GM21529 (cell line): ENCODE measurements around the gene SORCS1.

Experiments used
- ATAC-seq: cut with Tn5 transposase; IDR thresholded peaks from one replicate; pipeline ENCODE4 v1.9.1; 2021; ENCODE audit not compliant: unreplicated experiment

SORCS1 gene

DNA sequence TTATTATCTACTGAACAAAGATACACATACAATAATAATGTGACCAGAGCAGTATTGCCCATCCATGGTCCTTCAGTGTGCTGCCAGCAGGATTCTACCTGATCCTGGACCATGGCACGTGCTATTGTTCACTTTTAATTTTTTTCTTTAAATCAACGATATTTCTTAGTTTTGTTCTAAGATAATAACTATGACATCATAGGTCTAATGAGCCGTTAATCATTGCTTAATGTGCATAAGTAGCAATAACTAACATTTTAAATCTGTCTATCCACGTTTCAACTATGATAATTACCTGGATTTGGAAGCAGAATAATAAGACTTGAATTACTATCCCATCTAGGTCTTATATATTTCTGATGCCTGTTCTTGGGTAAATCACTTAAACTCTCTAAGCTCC, 253.8 kb downstream of the SORCS1 start:
- ATAC-seq, result no peak

DNA sequence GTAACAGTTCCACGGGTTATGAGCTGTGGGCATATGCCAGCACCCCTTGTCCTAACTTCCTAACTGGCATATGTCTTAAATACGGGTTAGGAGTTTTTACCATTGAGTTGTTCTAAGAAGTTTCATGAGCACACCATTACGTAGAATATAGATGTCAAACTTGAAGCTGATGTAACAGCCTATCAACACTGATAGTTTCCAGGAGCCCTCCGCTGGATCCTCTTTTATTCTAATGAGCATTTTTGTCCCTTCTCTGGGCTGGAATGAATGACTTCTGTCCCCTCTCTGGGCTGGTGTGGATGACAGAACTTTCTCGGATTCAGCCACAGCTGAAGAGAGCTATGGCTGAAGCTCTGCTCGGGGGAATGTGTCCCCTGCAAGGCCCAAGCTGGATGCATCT, 256.3 kb downstream of the SORCS1 start:
- ATAC-seq, result no peak

DNA sequence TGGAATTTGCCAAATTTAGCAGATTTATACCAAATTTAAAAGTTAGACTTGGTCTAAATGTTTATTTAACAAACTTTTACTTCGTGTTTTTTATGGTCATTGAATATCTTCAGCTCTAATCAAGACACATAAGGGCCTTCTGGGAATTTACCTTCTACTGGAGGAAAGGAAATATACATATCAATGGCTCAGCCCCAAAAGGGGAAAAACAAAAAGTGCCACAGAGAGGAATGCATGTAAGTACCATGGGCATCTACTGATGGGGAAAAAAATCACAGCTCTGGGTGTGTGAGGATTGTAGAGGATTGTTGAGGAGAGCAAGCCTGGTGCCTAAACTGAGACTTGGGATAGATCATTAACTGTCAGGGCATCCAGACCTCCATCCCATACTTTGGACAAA, 260.3 kb downstream of the SORCS1 start:
- ATAC-seq, result no peak

DNA sequence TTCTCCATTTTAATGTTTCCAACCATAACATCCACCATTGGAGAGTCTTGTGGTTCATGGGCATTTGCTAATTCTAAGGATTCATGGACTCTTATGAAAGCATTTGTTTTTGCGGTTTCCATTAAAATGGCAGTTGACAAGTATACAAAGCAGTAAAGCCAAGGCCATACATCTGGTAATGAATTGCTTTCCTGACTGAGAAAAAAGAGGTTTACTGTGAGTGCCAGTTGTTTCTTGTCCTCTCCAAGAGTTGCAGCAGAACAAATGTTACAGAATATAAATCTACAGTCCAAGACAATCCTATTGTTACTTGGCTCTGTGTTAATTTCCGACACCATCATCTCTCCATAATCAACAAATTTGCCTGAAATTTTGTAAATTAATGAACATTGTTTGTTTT, 261.3 kb downstream of the SORCS1 start:
- ATAC-seq, result no peak

DNA sequence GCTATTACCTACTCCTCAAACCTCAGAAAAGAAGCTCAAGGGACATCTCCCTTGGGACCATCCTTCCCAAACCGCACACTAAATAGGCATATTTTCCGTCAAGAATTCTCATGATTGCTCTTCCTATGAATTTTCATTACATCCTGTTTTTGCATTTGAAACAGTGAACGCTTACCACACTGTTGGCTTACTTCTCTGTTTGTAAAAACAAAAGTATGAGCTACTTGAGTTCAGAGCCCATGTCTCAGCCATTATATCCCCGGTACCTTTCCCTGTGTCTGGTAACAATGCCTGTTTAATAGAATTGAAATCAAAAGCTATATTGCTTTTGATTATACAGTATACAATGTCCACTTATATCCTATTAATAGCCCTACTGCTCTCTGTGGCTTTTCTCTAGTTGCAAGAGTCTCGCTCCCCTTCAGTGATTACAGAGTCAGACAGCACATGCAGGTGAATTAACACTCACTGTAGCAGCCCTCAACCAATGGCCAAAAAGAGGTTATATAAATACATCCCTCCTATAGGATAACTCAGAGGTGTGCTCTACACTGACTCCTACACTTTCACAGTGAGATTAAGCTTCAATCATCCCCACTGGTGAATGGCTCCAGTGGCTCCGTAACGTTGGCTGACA, 264.4 kb downstream of the SORCS1 start:
- ATAC-seq, result no peak

DNA sequence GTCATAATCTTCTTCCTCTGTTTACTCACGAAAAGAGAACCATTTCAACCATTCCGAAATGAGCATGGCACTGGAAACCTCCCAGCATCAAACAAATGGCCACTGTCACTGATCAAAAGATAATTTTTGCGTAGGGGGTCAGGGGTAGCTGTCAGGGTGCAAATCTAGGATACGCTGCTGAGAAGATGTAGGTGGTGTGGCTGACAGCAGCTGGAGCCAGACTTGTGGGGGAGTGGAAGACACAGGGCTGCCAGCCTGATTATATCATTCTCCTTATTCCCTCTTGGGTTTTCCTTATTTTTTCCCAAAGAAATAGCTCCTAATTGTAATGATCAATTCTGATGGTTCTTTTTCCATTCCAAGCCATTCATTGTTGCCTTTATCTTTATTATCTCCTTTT, 266.1 kb downstream of the SORCS1 start:
- ATAC-seq, result no peak

DNA sequence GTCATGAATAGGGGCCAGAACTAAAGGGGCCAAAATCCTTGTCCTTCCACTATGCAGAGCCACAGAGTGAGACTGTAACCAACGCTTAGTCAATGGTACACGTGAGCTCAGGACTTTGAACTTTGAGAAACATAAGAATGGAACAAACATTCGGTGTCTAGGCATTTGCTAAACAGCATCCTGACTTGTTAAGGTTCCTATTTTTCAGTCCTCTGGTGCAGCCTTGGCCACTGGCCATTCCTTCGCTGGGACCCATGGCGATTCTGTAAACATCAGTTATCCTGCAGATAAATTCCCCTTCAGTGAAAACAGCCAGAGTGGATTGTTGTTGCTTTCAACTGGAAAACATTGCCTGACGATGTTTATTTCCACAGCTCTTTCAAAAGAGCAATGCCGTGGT, 266.8 kb downstream of the SORCS1 start:
- ATAC-seq, result no peak

DNA sequence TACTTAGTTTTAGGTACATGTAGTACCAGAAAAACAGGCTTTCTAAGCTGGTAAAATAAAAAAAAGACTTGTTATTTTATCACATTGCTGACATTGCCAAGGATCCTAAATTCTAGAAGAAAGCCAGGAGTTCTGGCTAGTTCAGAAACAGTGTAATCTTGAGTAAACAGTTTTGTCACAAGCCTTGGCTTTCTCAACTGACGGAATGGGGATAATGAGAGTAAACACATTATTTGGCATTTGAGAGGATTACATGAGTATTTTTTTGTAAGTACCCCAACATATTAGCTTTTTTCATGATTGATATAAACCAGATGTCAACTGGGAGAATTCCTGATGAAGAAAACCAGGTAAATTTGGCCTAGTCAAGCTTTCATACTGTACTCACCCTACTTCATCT, 269.8 kb downstream of the SORCS1 start:
- ATAC-seq, result no peak

DNA sequence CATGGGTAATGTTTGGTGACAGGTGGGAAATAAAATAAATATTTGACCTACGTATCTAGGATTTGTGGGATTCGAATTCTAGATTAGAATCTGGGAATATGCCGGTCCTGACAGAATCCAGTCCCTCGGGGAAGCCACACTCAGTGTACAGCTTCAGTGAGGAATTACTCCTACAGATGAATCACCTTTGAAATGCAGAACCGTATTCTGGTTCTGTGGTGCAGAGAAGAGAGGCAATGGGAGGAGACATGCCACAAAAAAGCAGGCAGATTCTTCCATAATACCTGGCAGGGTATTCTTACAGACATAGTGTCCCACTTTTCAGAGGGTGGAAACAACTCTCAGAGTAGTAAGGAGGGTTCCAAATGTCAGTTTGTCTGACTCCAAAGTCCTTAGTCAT, 286.9 kb downstream of the SORCS1 start:
- ATAC-seq, result no peak

DNA sequence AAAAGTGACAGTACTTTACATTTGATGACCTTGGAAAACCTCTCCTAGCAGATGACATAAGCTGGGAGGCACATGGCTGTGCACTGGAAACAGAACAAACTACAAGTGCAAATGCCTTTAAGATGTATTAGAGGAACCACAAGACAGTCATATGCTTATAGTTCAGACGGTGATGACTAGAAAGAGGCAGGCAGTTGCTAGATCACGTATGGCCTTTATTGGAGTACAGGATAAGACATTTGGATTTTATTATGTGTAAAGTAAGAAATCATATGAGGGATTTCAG, 290.0 kb downstream of the SORCS1 start:
- ATAC-seq, result no peak

DNA sequence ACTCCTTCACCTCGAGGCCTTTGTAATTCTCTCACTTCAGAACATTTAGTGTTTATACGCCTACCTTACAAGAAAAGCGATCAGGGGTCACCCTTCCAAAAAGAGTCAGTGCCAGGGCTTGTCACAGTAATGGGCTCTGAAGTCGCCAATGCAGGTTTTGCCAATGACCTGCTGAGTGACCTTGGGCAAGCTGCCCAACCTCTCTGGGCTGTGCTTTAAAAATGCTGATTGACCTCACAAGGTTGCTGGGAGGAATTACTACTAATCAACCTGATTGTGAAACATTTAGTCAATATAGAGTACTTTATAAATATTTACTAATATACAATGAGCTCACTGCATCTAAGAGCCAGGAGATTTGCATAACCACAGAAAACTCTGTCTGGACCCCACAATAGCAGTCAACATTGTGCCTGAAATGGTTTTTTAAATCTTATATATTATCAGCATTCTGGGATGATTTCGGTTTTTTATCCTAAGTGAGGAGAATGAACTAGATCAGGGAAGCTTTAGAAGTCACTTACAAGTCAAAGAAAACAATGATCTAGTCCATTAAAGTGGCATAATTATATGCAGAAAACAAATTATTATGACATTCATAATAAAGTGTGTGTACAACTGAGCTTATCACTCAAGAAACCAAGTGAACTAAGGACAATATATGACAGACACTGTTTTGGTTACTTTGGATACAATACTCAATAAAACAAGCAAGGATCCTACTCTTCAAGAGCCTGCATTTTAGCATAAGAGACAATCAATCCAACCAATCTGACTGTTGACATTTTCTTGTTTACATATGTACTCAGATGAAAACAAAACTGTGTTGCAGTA, 290.5 kb downstream of the SORCS1 start:
- ATAC-seq, result no peak

DNA sequence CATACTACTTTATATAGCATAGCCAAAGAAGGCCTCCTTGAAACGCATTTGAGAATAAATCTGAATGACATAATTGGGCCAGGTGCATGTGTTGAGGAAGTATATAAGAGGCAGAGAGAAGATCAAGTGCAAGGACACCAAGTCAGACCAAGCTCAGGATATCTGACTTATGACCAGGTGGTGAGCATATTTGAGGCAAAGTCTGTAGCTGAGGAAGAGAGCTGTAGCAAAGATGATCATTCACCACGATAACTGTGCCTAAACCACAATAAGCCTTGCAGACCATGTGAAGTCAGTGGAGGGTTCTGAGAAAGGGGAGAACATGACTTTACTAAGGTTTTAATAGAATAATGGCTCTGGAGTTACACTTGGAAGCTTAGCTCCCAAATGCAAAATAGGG, 292.3 kb downstream of the SORCS1 start:
- no peak for ATAC-seq

DNA sequence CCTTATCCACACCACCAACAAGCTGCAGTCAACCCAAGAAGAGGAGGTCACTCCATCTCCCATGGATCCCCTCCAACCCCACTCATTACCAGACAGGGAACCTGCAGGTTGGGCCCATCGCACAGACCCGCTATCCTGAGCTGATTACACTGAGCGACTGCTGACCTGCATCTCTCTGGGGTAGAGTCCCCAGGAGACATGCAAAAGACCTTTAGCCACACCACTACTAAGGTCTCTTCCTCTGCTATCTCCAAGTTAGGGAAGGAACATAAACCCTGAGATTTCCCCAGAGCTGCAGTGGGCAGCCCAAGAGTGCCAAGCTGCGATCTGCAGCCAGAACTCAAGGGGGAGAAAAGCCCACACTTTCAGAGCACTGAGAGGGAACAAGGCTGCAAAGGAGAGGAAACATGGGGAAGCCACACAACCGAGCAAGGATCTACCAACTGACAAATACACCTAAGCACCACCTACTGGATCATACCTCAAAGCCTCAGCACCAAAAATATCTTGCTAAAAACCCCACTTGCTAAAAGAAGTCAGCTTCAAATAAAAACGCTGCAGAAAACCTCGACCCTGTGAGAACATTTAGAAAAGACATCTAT, 298.2 kb downstream of the SORCS1 start:
- peak; percentile 61 for ATAC-seq

DNA sequence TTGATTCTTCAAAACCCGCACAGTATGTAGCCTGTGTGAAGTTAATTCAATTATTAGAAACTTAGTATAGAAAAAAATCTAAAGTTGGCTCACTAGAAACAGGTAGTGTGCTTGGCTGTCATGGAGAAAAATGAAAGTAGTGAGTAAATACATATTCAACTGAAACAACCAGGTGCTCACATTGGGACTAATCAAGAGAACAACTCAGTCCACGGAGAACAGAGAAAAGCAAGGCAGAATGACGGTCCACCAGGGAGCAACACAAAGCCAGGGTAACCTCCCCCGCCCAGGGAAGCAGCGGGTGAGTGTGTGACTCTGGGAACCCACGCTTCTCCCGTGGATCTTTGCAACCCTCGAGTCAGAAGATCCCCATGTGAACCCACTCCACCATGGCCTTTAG, 300.5 kb downstream of the SORCS1 start:
- ATAC-seq, result no peak

DNA sequence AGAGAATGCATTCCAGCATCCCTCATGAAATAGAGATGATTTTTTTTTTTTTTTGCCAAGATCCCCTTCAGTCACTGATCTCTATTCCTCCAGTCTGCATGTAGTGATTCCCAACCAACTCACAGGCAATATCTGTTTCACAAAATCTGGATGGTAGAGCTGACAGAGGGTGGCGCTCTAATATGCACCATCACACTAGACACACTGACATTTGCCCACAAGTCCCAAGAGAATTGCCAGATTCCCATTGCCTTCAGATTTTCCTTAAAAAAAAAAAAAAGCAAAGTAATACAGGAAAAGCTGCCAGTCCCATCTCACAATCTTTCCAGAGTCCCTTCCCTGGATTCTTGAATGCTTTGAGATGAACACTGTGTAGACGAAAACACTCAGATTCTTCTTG, 301.0 kb downstream of the SORCS1 start:
- no peak for ATAC-seq

DNA sequence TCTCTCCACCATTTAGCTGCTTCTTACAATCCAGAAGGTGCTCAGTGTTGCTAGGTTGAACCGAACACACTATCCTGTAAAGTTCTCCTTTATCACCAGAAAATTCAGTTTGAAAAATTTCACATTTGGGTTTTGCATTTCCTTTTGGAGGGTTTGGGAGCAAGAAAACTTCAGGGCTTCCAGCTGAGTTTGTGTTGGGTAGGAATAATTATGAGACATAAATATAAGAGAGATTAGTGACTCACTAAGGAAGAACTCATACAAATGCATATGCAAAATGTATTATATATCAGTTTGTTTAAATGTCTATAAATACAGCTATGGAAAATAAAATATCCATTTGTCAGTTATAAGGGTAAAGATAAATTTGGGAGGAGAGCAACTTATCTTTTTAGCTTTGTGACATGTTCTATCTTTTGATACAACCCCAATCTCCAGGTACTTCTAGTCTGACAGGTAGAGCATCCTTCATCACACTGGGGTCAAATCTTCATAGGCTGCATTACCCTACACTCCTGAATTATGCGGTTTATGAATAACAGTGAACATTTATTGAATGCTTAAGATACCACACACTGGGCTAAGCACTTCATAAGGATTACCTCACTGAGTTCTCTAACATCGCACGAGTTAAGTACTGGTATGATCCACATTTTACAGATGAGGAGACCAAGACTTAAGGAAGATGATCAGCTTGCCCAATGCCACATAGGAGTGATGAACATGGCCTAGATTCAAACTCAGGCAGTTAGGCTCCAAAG, 304.4 kb downstream of the SORCS1 start:
- no peak for ATAC-seq

DNA sequence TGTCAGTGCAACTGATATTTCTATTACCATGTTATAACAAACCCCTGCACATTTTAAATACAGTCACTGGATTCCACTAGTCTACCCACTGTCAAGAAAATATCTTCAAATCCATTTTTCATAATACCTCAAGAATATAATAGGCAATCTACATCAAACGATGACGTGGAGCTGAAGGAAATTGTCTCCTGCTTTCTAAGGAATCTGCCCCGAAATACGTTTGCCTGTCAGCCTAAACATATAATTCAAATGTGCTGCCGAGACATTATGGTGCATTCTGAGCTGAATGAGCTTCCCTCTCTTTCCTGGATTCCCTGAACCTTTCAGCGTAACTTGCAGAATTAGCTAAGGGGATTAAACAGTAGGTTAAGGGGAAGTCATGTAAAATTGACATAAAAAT, 306.8 kb downstream of the SORCS1 start:
- no peak for ATAC-seq

DNA sequence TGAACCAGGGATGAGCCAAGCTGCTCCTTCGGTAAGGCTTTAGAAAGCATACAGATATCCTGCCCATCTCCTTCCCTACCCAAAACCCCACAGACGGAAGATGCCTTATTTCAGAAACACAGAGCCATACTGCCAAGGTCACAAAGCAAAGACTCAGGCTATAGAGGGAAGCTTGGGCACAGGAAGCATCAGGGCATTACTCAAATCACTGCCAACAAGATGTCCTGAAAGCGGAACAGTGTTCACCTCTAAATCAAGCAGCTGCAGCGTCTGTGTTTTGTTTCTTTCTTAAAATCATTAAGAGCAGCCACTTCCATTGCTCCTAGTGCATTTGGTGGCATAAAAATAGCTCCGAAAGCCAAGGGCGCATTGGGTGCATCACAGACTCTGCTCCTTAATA, 307.3 kb downstream of the SORCS1 start:
- no peak for ATAC-seq

DNA sequence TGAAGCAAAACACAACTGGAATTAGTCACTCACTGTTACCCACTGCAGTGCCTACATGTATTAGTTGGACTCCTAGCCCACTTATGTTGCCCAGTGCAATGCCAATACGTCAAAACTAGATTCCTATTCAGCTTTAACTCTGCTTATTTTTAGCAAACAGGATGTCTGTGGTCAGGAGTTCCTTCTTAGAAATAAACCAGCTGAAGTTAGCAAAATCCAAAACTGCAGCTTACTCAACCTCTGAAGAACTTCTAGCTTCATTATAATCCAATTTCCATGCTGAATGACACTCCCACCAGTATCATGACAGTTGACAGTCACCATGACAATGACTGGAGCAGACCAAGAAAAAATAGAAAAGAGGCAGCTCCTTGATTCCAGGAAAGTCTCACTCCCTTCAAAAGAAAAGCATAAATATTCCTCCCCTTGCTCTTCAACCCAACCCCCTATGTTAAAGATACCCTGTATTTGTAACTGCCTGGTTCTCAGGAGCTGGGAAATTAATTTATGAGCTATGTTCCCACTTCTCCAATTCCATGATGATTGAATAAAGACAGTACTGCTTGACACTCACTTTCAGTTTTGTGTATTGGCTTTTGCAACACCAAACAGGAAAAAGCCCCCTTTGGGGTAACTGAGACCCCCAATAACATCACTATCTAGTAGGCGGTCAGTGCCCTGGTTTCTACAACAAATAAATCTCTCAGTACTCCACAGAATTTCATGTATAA, 327.4 kb downstream of the SORCS1 start:
- ATAC-seq, result peak; percentile 96

DNA sequence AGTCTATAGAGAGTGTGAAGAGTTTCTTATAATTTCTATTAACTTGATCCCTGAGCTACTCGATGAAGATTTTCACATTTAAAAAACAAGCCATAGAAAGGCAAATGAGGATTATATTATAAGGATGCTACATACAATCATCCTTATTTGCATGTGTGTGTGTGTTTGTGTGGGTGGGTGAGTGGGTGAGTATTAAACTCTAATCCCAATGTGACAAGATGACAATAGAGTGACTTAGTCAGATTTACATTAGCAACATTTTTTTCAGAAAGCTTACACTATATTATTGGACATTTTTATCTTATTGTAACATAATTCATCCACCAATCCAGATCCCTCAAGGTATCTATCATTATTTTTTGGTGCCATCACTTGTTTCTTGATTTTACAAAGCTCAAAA, 331.7 kb downstream of the SORCS1 start:
- ATAC-seq, result no peak

DNA sequence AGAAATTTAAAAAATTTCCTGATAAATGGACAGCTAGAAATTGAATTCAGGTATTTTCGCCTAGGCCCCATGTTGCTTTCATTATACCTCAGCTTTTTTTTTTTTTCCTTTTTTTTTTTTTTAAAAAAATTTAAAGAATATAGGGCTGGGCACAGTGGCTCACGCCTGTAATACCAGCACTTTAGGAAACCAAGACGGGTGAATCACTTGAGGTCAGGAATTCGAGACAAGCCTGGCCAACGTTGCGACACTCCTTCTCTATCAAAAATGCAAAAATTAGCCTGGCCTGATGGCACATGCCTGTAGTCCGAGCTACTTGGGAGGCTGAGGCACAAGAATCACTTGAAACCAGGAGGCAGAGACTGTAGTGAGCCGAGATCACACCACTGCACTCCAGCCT, 334.0 kb downstream of the SORCS1 start:
- ATAC-seq, result no peak
